ENCODE measurements around the gene ZSCAN5B.

GRCh38 chr19:56142087-56142787, 55.3 kb downstream of the ZSCAN5B start:
- TF ChIP-seq POLR2A (IDR thresholded peaks at IDR 0.05) = no peak
- TF ChIP-seq, protein P1, sequence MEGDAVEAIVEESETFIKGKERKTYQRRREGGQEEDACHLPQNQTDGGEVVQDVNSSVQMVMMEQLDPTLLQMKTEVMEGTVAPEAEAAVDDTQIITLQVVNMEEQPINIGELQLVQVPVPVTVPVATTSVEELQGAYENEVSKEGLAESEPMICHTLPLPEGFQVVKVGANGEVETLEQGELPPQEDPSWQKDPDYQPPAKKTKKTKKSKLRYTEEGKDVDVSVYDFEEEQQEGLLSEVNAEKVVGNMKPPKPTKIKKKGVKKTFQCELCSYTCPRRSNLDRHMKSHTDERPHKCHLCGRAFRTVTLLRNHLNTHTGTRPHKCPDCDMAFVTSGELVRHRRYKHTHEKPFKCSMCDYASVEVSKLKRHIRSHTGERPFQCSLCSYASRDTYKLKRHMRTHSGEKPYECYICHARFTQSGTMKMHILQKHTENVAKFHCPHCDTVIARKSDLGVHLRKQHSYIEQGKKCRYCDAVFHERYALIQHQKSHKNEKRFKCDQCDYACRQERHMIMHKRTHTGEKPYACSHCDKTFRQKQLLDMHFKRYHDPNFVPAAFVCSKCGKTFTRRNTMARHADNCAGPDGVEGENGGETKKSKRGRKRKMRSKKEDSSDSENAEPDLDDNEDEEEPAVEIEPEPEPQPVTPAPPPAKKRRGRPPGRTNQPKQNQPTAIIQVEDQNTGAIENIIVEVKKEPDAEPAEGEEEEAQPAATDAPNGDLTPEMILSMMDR (IDR thresholded peaks at IDR 0.05) = no peak
- TF ChIP-seq EP300 (IDR thresholded peaks at IDR 0.05) = no peak

Measured in ovary (tissue), 3 donors.